GM23338 (cell line): ENCODE measurements around the gene CTTN.

Experiments used
- CTCF ChIP-seq, 2 experiments: fragments of 200-600 bp in 1 of 2; sonication (generic) in 1 of 2; conservative IDR thresholded peaks; 2 replicates each; pipeline versions ENCODE4 v1.5.1 to v1.6.1; 2016 to 2017; ENCODE audit warnings: antibody characterized with exemption in 2 of 2, low read depth in 2 of 2, mild to moderate bottlenecking in 2 of 2, moderate library complexity in 1 of 2
- EZH2 ChIP-seq: fragments of 200-600 bp; sonication (generic); IDR thresholded peaks from one replicate; pipeline ENCODE4 v1.8.0; 2017; ENCODE audit warnings: antibody characterized with exemption, mild to moderate bottlenecking, low read depth; ENCODE audit not compliant: unreplicated experiment
- EZH2phosphoT487 ChIP-seq: fragments of 200-600 bp; sonication (generic); IDR thresholded peaks from one replicate; pipeline ENCODE4 v1.8.1; 2018; ENCODE audit warnings: antibody characterized with exemption; ENCODE audit not compliant: unreplicated experiment
- REST ChIP-seq: IDR thresholded peaks from one replicate; pipeline ENCODE4 v1.6.1; 2018; ENCODE audit warnings: antibody characterized with exemption; ENCODE audit not compliant: unreplicated experiment

- TF ChIP-seq EZH2 (no peak), REST (no peak), CTCF (conservative IDR thresholded peaks at IDR 0.05; ENCODE audit: low read depth in 2 of 2) (no peak), EZH2phosphoT487 (no peak)
These were observed 34.2 kb upstream of the CTTN start for GRCh38 chr11:70364178-70364577.
